DOHH2 (cell line): ENCODE results near the gene BABAM2.

Experiments
- CTCF ChIP-seq: fragments of 200-600 bp; sonication (generic); IDR thresholded peaks from one replicate; pipeline ENCODE4 v1.5.1; 2014; ENCODE audit warnings: antibody characterized with exemption, mild to moderate bottlenecking, low read depth, low read length; ENCODE audit not compliant: poor library complexity, severe bottlenecking
- EZH2phosphoT487 ChIP-seq: fragments of 200-600 bp; sonication (generic); IDR thresholded peaks from 2 replicates; pipeline ENCODE4 v1.6.1; 2017; ENCODE audit warnings: borderline replicate concordance, mild to moderate bottlenecking, antibody characterized with exemption, low read length, moderate library complexity, mixed read lengths

DNA sequence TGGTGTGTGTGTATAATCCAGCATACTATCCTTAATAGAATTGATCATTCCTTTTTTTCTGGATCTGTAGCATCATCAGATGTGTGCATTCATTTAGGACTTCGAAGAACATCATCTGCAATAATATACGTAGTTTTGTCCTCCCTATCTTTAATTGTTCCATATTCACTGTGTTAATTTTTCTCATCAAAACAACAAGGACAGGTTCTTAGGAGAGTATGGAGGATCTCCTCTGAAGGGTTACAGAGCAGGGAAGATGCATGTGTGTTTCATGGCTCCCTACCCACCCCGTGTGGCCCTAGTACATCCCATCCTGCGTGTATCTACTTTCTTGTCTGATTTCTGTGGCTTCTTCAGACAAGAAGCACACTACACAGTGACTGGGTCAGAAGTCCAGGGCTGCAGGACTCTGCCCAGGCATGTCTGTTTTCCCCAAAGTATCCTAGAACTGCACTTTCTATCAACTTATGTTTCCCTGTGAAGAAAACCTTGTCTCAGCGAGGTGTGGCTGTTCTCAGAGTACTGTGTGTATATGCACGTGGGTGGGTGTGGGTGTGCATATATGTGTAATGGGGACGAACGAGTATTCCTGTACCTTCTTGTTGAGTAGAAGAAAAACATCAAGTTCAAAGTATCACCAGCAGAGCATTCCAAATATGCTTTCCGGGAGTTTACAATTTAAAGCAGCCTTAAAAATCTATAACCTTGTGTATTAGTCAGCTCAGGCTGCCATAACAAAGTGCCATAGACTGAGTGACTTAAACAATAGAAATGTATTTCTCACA is 281.8 kb downstream of the BABAM2 start:
- TF ChIP-seq CTCF (no peak), EZH2phosphoT487 (no peak)
